GM11168 (cell line): Measurements from ENCODE around the gene CCDC112.

ENCODE experiments used
- in situ Hi-C: fragments of 300-500 bp; cut with MboI; formaldehyde crosslinking; loops from one replicate; pipeline ENCODE4 v1.12.0; 2022; ENCODE audit warnings: low sequenced_read_pairs; ENCODE audit not compliant: unreplicated experiment

The CCDC112 gene

DNA sequence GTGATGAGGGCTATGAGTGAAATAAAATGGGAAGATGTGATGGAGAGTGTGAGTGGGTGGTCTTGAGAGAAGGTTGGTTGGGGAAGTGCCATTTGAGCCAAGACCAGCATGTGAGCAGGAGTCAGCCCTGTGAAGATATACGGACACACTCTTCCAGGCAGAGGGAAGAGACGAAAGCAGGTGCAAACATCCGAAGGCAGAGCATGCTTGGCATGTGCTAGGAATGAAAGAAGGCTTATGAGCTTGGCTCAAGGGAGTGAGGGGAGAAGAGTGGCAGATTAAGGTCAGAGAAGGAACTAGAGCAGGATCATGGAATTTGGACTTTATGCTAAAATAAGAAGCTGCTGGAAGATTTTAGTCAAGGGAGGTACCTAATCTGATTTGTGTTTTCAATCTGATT is 23.6 kb upstream of the CCDC112 start:
- in situ Hi-C loops, result loop anchor here (5.0 to 25.0 kb wide), 2 partner anchors 42 to 517 kb away; partner anchors contain the start of genes AP3S1 and ATG12

DNA sequence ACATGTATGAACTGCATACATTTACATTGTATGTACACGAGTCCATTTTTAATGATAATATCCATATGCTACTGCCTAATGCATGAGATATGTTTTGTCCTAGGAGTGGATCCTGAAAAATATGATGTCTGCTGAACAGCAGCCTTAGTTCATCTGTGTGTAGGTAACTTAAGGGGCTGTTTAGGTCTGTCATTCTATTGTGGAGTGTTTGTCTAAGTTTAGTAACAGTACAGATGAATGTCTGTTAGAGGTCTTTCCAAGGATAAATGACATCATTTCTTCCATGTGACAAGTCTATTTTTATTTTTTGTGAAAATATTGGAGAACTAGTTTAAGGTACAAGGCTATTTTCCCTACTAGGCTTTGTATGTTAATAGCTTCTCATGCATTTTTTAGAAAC is 22.6 kb upstream of the CCDC112 start:
- in situ Hi-C loops, result loop anchor here (10.0 to 25.0 kb wide), 2 partner anchors 518 to 746 kb away; partner anchors contain the start of genes AP3S1 and ATG12

DNA sequence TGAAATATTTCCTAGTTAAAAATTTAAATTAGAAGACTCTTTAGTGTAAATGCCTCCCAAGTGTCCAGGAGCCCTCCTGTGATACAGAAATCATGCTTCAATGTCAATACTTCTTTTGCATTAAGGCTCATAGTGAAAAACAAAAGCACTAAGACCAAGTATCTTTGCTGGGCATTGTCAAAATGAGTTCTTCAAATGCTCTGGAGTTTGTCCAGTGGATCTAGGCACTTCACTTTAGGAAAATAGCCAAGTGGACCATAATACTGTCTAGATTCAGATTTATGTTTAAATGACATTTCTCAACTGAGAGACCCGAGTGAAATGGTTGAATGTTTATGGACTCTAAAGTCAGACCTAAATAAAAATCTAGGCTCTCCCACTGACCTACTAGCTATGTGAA is 21.3 kb upstream of the CCDC112 start:
- in situ Hi-C loops, result loop anchor here (10.0 to 25.0 kb wide), 2 partner anchors 520 to 747 kb away; partner anchors contain the start of genes AP3S1 and ATG12

DNA sequence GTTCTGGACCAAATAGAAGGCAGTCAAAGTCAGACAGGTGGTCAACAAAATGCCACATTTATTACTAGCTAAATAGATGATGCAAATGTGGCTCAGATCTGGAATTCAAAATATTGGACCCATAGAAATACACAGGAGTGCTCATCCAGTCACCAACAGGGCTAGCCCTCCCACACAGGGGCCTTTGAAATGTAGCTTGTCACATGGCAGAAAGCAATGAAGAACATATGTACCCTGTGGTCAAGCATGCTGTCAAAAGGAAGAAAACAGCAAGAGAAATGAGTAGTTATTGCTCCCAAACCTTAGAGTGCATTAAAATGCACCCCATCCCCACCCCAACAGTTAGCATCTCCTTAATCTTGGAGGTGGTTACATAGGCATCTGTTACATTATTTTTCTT is 20.9 kb upstream of the CCDC112 start:
- in situ Hi-C loops, result loop anchor here (10.0 to 25.0 kb wide), 2 partner anchors 520 to 747 kb away; partner anchors contain the start of genes AP3S1 and ATG12

DNA sequence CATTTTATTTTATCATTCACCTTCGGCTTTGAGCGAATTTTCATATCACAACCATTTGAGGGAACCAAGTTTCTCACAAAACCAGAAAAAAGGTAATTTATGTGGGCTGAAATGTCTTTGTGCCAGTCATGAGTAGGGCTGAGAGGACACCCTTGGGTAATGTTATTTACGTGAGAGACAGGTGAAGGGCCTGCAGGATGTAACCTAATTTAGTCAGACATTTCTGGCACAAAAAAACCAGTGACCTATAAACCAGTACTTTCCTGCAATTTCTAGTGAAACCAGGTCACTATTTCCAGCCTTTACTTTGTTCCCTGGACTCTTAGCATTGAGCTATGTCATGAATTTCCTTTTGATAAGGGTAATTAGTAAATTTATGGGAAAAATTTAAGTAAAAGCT is 17.2 kb upstream of the CCDC112 start:
- in situ Hi-C loops, result loop anchor here (10.0 to 25.0 kb wide), 2 partner anchors 524 to 751 kb away; partner anchors contain the start of genes AP3S1 and ATG12

DNA sequence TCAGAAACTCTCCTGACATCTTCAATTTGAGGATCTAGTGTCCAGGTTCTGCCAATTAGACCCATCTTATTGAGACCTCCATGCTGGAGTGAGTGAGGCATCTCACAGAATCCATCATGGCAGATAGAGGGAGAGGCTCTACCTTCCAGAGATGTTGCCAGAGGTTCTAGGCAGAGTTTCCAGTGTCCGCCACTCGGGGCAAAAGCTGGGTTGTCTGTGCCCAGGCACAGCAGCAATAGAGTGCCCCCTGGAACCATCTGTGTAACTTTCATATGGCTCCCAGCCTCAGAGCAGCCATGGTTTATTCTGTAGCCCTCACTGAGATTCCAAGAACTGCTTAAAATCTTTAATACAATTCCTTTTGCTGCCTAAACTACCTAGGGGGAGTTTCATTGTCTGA is 16.6 kb upstream of the CCDC112 start:
- in situ Hi-C loops, result loop anchor here (10.0 to 25.0 kb wide), 2 partner anchors 524 to 752 kb away; partner anchors contain the start of genes AP3S1 and ATG12

DNA sequence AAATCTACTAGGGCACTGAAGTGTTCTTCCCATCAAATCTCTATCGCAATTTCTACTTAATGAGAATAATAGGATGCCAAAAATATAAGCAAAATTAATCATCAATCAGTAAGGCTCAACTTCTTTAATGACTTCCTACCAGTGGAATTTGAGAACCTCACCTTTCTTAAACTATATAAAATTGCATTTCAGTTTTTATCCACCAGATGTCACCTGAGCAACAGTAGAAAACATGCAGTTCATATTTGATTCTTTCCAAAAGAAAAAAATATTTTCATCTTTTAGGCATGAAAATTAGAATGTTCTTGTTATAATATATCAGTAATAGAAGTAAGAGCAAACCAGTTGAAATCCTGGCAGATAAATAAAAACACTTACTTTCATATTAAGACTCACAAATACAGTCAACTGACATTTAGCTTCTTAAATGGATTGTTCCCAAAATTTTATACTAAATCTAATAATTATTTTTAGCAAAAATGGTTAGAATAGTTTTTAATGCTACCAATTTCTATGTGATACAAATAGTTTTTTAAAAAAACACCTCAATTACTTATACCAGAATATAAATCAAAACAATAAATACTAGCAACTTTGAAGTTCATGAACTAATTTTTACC is 13.4 kb upstream of the CCDC112 start:
- in situ Hi-C loops, result loop anchor here (5.0 to 25.0 kb wide), 3 partner anchors 282 to 755 kb away; partner anchors contain the start of genes AP3S1 and ATG12

DNA sequence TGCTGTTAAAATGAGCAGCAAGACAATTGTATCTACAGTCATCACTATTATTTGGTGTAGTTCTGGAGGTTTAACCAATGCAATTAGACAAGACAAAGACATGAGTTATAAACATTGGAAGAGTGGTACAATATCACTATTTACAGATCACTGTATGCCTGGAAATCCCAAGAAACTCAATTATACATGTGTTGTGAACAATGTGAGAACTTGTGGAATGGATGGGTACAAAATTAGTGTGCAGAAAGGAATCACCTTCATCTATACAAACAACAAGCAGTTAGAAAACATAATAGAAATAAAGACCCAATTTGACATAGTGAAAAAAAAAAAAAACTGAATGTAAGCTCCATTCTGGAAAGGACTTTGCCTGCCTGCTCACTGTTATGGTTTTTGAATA is 12.4 kb upstream of the CCDC112 start:
- in situ Hi-C loops, result loop anchor here (5.0 to 25.0 kb wide), 2 partner anchors 283 to 528 kb away; partner anchors contain the start of genes AP3S1 and ATG12

DNA sequence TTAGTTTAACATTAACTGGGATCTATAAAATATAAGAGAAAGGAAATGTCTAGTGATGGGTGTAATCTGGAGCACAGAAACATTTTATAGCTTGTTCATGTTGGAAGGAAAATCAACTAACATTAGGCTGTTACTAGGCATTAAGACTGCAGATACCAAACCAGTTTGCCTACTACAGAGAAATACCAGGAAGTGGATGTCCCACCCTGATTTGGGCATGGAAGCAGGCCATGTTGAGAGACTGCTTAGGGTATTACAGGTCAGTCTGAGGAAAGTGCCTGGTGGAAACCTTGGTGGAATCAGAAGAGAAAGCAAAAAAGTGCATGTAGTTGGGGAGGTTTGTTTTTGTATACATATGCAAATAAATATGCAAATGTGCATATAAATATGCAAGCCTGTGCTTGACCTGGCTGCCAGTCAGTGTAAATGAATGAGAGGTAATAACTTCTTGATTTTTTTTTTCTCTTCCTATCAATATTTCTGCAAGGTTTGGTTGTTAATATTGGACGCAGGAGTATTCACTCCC is 9.6 kb upstream of the CCDC112 start:
- in situ Hi-C loops, result loop anchor here (5.0 to 25.0 kb wide), 2 partner anchors 286 to 531 kb away; partner anchors contain the start of genes AP3S1 and ATG12

DNA sequence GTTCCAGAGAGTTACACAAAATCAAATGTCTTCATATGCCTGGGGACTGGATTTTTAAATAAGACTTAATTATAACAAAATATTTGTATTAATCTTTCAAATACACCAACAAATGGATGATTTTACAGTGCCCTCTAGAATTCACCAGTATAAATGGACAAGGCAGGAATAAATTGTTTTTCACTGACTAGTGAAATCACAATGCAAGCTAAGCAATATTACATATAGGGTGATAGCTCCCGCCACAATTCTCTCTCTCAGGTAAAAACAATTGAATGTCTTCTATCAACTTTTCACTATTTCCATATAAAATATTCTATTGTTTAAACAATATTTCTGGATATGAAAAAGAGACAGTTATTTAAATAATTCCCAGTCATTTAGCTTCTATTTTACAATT is 8.0 kb upstream of the CCDC112 start:
- in situ Hi-C loops, result loop anchor here (25.0 kb wide), 1 partner anchor 533 kb away; the partner anchor contains the start of genes AP3S1 and ATG12

DNA sequence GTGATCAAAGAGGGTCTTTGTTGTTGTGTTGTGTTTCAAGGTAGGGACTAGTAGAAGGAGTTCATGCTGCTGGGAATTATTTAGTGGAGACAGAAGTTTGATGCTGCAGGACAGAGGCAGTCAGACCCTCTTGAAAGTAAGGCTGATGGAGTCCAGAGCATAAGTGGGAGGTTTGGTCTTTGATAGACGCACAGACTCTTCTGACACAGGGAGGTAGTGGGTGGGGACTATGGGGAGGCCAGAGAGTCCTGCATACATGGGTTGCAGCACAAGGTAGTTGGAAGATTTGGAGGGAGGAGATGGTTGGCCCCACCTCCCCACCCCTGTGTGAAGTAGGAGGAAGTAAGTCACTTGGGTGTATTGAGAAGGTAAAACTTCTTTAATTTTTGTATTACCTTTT is 2.4 kb upstream of the CCDC112 start:
- in situ Hi-C loops, result no loop called here

DNA sequence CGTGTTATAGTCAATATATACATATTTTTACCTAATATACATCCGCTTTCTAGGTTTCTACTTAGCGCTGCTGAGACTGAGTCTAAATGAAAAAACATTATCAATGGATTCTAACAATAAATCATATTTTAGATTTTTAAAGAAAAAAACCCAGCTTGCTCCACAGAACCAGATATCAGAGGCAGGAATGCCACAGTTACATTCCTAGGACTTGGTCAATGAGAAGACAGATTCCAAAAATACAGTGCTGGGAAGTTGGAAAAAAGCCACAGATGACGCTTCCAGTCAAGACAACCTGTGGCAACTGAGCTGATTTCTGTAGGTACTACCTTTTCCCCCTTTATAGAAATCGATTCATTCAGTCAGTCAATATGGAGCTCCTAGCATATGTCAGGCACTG is 577 bp upstream of the CCDC112 start:
- in situ Hi-C loops, result no loop called here

DNA sequence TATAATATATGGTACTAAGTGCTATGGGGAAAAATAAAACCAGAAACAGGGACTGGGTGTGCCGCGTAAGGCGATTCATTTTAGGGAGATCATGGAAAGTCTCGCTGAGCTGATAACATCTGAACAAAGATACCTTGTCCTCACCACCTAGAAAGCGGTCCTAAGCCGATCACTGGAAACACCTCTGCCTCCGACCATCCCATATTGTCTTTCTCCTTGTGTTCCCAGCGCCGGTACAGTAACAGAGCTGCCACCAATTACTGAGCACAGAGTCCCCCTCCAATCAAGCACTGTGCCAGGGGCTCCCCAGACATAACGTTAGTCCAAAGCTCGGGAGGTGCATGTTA is 704 bp downstream of the CCDC112 start:
- in situ Hi-C loops, result no loop called here

DNA sequence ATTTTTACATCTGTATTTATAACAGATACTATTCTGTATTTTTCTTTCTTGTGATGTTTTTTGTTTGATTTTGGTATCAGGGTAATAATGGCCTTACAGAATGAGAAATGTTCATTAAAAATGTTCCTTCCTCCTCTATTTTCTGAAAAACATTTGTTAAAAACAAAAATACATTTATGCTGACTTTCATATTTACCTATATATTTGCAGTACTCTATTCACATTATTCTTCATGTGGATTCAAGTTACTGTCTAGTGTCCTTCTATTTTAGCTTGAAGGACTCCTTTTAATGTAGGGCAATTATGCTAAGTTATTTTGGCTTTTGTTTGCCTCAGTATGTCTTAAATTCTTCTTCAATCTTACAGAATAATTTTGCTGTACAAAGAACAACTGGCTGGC is 5.1 kb downstream of the CCDC112 start:
- in situ Hi-C loops, result no loop called here

DNA sequence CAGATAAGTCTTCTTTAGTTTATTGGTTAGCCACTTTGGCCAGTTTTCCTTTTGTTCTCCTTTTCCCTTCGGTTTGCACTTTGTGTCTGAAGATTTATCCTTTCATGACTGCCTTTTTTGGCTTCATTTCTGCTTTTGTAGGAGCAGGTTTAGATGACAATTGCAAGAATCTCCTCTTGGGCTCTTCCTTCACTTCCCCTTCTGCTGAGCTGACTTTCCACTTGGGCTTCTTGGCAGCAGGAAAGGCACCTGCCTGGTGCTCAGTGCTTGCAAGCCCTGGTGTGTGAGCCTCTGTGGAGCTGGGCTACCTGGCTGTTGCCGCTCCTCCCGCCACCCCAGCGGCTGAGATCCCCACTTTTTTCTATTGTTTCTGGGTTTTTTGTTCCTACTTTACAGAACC is 7.3 kb downstream of the CCDC112 start:
- in situ Hi-C loops, result no loop called here

DNA sequence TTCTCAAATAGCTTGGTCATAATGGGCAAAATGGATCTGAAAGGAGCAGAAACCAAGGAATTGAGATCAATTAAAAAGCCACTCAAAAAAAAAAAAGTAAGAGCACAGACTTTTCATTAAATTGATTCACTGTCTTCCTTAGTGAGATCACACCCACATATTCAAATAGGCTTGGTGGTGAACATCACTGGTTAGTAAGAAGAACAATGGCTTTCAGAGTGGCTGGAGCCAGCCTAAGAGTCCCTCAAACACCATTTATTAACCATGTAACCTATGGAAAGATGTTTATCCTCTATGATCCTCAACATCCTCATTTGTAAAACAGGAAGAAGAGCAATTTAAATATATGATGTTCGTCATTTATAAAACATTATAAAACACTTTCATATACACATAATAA is 12.4 kb downstream of the CCDC112 start:
- in situ Hi-C loops, result no loop called here

DNA sequence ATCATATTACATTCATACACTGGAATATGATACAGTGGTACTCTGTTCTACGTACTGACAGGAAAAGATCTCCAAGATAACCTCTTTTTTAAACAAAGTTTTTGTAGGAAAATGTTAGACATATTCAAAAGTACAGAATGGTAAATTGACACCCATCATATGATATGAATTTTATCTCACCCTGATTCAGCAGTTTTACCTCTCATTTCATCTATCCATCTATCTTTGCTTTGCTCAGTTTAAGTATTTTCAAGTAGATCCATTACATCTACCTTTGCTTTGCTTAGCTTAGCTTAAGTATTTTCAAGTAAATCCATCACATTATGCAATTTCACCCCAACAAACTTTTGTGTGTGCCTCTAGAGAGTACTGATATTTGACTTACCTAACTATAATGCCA is 14.3 kb downstream of the CCDC112 start:
- in situ Hi-C loops, result no loop called here

DNA sequence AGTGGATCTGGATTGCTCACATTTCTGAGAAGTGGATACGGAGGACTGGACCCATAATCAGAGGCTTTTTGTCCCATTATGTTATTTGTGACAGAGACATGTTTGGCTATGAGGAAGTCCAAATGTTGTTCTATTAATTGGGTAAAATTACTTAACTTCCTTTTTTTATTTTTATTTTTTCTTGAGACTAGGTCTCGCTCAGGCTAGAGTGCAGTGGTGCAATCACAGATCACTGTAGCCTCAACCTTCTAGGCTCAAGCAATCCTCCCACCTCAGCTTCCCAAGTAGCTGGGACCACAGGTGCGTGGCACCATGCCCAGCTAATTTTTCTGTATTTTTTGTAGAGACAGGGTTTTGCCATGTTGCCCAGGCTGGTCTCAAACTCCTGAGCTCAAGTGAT is 21.9 kb downstream of the CCDC112 start:
- in situ Hi-C loops, result no loop called here

DNA sequence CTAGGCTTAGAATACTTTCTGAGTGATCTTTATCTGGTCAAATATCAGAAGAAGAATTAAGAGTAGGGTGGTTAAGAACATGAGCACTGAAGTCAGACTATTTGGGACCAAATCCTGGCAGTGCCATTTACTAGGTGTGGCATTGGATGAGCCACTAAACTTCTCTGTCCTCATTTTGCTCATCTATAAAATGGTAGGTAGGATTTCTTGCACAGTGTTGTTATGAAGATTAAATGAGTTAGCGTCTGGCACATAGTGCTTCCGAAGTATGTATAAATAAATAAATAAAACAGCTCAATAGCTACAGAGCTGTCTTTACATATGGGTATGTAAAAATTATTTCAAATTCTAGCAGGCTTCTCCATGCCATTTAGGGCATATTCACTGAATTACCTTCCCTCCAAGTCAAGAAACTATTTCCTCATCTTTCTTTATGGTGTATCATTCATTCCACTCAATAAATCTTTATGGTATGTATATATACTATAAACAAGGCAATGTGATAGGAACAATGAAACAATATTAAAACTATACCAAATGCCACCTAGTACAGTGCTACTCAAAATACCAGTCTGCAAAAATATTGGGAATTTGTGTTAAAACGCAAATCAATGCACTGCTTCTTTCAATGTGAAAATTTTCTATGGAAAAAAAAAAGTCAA is 24.0 kb downstream of the CCDC112 start:
- in situ Hi-C loops, result no loop called here

DNA sequence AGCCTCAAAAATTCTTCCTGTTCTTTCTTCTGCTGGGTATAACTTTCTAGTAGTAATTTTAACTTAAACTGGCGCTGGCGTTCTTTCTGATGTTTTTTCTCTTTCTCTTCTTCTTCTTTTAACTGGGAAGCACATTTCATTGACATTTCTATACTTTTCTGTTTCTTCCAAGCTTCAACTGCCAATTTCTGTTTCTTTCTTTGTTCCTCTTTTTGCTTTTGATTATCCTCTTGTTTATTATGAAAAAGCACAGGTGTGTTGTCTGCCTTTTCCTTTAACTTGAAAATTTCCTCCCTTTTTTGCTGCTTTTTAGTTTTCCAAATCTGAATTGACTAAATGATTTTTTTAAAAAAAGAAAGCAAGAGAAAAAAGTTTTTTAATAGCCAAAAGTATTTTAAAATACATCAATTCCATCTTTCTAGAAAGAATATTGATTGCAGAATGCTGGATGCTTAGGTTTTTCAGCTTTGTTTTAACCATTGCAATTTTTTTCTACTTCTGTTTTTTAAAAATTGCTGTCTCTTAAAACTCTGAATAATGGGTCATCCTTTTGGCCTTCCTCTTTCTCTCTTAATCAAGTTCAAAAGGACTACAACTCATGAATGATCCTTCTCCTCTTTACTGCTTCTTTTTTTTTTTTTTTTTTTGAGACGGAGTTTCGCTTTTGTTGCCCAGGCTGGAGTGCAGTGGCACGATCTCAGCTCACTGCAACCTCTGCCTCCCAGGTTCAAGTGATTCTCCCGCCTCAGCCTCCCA is 25.0 kb downstream of the CCDC112 start:
- in situ Hi-C loops, result no loop called here
